ENCODE measurements around the gene OR2T11.

GRCh38 chr1:248611883-248612414 lies 22.9 kb downstream of the OR2T11 start:
- TF ChIP-seq EZH2 (IDR thresholded peaks at IDR 0.05; ENCODE audit: borderline replicate concordance) (no peak), CTCF (IDR thresholded peaks at IDR 0.05; ENCODE audit: poor library complexity) (no peak), EZH2phosphoT487 (IDR thresholded peaks at IDR 0.05; ENCODE audit: low read depth, severe bottlenecking, unreplicated experiment) (no peak)
